DOHH2 (cell line): ENCODE measurements around the gene RGS8.

Experiments
- H3F3A ChIP-seq: fragments of 200-600 bp; sonication (generic), shearing (Covaris generic); 2 replicates; pipeline ENCODE4 v1.6.0; 2016; ENCODE audit warnings: antibody characterized with exemption, mild to moderate bottlenecking; ENCODE audit not compliant: control insufficient read depth, insufficient read depth
- H3K27ac ChIP-seq: fragments of 200-600 bp; sonication (generic); 2 replicates; pipeline ENCODE4 v1.5.1; 2014; ENCODE audit warnings: low read depth, mild to moderate bottlenecking, low read length, moderate library complexity
- H3K27me3 ChIP-seq: fragments of 200-600 bp; sonication (generic); 2 replicates; pipeline ENCODE4 v1.6.1; 2014; ENCODE audit warnings: mild to moderate bottlenecking, low read length, mixed read lengths; ENCODE audit not compliant: control insufficient read depth
- H3K36me3 ChIP-seq: fragments of 200-600 bp; sonication (generic); 2 replicates; pipeline ENCODE4 v1.6.1; 2014; ENCODE audit warnings: mild to moderate bottlenecking, low read length, moderate library complexity, mixed read lengths; ENCODE audit not compliant: control insufficient read depth
- H3K4me1 ChIP-seq: fragments of 200-600 bp; sonication (generic); 2 replicates; pipeline ENCODE4 v1.6.1; 2014; ENCODE audit warnings: mild to moderate bottlenecking, low read length, mixed read lengths; ENCODE audit not compliant: control insufficient read depth
- H3K4me2 ChIP-seq: fragments of 200-600 bp; sonication (generic); 2 replicates; pipeline ENCODE4 v1.6.0; 2014; ENCODE audit warnings: mild to moderate bottlenecking, low read length, moderate library complexity
- H3K4me3 ChIP-seq: fragments of 200-600 bp; sonication (generic); 2 replicates; pipeline ENCODE4 v1.5.1; 2014; ENCODE audit warnings: mild to moderate bottlenecking, low read length, mixed read lengths
- H3K79me2 ChIP-seq: fragments of 200-600 bp; sonication (generic); 2 replicates; pipeline ENCODE4 v1.6.1; 2014; ENCODE audit warnings: mild to moderate bottlenecking, low read length, mixed read lengths; ENCODE audit not compliant: control insufficient read depth
- H3K9me2 ChIP-seq: fragments of 200-600 bp; sonication (generic); replicated peaks from 2 replicates; pipeline ENCODE4 v1.6.1; 2014; ENCODE audit warnings: mild to moderate bottlenecking, low read length, mixed read lengths; ENCODE audit not compliant: control insufficient read depth
- H3K9me3 ChIP-seq: fragments of 200-600 bp; sonication (generic); 2 replicates; pipeline ENCODE4 v1.6.1; 2014; ENCODE audit warnings: antibody characterized with exemption, low read length, mixed read lengths; ENCODE audit not compliant: control insufficient read depth, insufficient read depth
- H4K20me1 ChIP-seq: fragments of 200-600 bp; sonication (generic); 2 replicates; pipeline ENCODE4 v1.6.0; 2014; ENCODE audit warnings: low read depth, mild to moderate bottlenecking, antibody characterized with exemption, low read length, moderate library complexity; ENCODE audit not compliant: control insufficient read depth, insufficient read depth
- CTCF ChIP-seq: fragments of 200-600 bp; sonication (generic); IDR thresholded peaks from one replicate; pipeline ENCODE4 v1.5.1; 2014; ENCODE audit warnings: antibody characterized with exemption, mild to moderate bottlenecking, low read depth, low read length; ENCODE audit not compliant: poor library complexity, severe bottlenecking
- EZH2phosphoT487 ChIP-seq: fragments of 200-600 bp; sonication (generic); IDR thresholded peaks from 2 replicates; pipeline ENCODE4 v1.6.1; 2017; ENCODE audit warnings: borderline replicate concordance, mild to moderate bottlenecking, antibody characterized with exemption, low read length, moderate library complexity, mixed read lengths

RGS8 gene

GRCh38 chr1:182666706-182667105 is 17.7 kb downstream of the RGS8 start:
- Histone ChIP-seq H3K4me3 (no peak overlapping the region), H3K4me1 (peaks cover 52% of the 10 kb centered on the region), H3K36me3 (no peaks in the 10 kb centered on the region), H3F3A (0 out of 2 replicates have a peak, but pooled peaks cover 2% of the 10 kb centered on the region), H3K79me2 (no peaks in the 10 kb centered on the region), H4K20me1 (no peaks in the 10 kb centered on the region), H3K9me3 (no peaks in the 10 kb centered on the region), H3K9me2 (no peaks in the 10 kb centered on the region), H3K27me3 (no peaks in the 10 kb centered on the region), H3K4me2 (no peak overlapping the region), H3K27ac (no peak overlapping the region)
- TF ChIP-seq EZH2phosphoT487 (no peak), CTCF (no peak)

GRCh38 chr1:182664296-182664695 is 20.1 kb downstream of the RGS8 start:
- Histone ChIP-seq H3K9me3 (no peaks in the 10 kb centered on the region), H3F3A (0 out of 2 replicates have a peak, but pooled peaks cover 2% of the 10 kb centered on the region), H4K20me1 (no peaks in the 10 kb centered on the region), H3K4me1 (peaks cover 45% of the 10 kb centered on the region), H3K27ac (no peak overlapping the region), H3K36me3 (no peaks in the 10 kb centered on the region), H3K4me2 (0 out of 2 replicates have a peak overlapping the region, but pooled peaks have one; percentile 14), H3K27me3 (no peaks in the 10 kb centered on the region), H3K9me2 (no peaks in the 10 kb centered on the region), H3K79me2 (no peaks in the 10 kb centered on the region), H3K4me3 (no peak overlapping the region)
- TF ChIP-seq CTCF: no peak
- no peak for TF ChIP-seq EZH2phosphoT487

- Histone ChIP-seq H3F3A (0 out of 2 replicates have a peak, but pooled peaks cover 2% of the 10 kb centered on the region), H3K4me2 (no peak overlapping the region), H3K4me3 (no peak overlapping the region), H3K9me3 (no peaks in the 10 kb centered on the region), H3K36me3 (no peaks in the 10 kb centered on the region), H3K79me2 (no peaks in the 10 kb centered on the region), H4K20me1 (no peaks in the 10 kb centered on the region), H3K27ac (no peak overlapping the region), H3K27me3 (no peaks in the 10 kb centered on the region), H3K9me2 (no peaks in the 10 kb centered on the region), H3K4me1 (peaks cover 41% of the 10 kb centered on the region)
- no peak for TF ChIP-seq EZH2phosphoT487
- no peak for TF ChIP-seq CTCF
Measured at GRCh38 chr1:182662956-182663355, 21.4 kb downstream of the RGS8 start.
